NCI-H1092 treated with DMSO at 0.1 percent for 48 hours (cell line): ENCODE measurements around the gene PAX8.

ENCODE experiments used
- DNase-seq: peaks from one replicate; lab custom pipeline; 2025; lab: John Stamatoyannopoulos, UW

The PAX8 gene

DNA sequence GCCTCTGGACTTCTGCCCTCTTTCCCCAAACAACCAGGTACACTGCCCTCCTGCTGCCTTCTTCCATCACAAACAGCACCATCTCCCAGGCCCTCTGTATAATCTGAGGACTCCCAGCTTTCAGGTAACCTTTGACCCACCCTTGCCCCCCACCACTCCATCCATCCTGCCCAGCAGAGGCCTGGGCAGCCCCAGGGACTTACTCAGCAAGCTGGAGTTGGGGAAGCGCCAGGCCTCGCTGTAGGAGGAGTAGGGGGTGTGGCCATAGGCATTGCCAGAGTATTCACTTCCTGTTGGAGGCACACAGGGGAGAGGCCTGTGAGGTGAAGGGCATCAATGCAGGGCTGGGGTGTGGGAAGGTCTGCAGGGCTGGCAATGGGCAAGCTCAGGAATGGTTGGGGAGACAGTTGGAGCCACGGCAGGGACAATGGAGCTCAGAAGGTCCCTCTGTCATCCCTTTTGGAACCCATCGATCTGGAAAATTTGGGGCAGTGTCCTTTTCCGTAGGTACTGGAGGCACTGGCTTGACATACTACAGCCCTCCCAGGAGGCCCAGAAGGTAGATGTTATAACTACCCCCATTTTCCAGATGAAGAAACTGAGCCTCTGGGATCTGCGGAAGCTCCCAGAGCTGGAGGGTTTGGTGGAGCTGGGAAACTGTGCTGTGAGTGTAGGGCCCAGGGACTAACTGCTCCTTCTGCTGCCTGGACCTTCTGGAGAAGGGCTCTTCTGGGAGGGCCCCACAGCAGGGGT, 58.7 kb downstream of the PAX8 start:
- no peak for DNase-seq

DNA sequence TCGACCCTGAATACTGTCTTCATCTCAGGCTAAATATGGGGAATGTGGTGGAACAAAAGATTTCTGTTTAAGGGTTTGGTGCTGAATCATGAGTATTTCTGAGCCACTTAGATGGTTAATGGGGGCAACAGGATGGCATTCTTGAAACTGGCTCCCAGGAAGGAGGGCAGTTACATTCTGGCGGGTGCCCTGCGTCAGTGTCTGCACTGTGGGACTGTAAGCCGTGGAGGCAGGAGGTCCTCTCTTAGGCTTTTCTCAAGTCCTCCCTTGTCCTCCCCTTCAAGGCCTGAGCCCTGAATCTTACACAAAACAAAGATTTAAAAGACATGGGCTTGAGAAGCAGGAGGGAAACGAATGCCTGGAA, 59.2 kb downstream of the PAX8 start:
- no peak for DNase-seq

DNA sequence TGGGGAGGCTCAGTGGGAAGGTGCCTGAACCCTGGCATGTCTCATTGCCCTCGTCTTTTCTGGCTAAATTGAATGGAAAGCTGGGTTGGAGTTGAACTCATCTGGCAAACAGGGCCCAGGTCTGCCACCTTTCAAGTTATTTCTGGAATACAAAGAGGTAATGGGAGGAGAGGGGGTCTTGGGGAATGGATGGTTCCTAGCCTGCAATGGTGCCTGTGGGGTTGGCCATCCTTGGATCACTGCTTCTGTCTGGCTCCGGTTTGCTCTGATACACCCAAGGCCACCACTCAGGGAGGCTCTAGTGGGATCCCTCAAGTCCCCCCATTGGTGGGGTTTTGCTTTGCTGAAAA, 59.7 kb downstream of the PAX8 start:
- no peak for DNase-seq

DNA sequence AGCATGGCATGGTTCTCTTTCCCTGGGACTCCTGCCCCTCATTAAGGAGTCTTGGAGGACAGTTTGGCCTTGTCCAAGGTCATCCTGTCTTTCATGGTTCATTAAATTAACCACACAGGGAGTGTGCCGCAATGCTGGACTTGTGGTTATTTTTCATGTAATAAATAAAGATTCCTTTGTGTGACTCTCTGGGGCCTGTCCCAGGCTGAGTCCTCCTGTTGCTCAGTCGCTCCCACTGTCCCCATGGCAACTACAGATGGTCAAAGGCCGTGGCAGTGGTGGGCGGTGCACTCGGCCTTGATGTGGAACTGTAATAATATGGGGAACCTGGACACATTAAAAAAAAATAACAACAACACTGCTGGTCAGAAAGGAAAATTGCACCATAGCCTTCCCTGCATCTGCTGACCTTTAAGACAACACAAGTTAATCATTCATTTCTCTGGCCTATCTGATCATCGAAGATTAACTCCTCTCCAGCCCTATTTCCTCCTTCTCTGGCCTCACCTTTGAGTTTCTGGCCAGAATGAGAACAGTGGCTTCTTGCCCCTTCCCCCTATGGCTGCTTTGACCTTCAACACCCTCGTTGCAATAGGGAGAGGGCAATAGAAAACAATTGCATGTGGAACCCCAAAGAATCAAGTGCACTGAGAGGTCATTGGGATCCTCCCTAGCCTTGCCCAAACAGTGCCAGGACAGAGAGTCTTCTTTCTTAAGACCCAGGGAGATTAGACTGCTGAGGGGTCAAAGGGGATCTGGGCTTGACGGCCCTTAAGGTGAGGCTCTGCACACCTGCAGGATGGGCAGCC, 60.2 kb downstream of the PAX8 start:
- DNase-seq: no peak

DNA sequence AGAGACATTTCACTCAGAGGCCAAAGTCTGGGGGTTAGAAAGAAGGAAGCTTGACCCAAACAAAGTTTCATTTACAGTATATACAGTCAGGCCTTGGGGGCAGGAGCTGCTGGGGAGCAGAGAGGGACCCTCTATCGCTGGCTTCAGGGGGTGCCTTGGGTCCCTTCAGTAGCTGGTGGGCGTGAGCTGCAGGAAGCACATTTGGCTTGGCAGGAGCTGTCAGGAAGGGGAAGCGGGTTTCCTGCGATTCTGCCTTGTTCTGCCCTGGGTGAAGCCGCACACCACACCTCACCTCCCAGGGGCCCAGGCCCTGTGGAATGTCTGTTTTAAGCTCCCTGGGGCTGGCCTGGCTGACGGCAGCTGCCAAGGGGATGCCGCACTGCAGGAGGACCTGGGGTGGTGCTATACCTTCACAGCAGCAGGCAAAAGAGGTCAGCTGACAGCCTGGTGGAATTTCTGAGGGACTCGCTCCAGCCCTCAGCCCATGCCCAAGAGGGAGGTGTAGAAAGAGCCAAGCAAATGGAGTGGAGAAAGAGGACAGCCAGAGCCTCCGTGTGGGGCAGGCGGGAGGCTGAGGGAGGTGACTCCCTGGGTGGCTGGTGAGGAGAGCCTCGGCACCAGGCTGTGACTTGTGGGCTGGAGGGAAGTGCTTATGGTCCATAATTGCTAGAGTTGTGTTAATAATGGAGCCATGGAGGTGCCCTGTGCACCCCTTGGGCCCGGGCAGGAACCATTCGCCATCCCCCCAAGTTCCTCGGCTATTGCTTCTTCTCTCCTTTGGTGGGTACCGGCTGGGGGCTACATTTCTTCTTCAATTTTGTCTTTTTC, 61.1 kb downstream of the PAX8 start:
- no peak for DNase-seq

DNA sequence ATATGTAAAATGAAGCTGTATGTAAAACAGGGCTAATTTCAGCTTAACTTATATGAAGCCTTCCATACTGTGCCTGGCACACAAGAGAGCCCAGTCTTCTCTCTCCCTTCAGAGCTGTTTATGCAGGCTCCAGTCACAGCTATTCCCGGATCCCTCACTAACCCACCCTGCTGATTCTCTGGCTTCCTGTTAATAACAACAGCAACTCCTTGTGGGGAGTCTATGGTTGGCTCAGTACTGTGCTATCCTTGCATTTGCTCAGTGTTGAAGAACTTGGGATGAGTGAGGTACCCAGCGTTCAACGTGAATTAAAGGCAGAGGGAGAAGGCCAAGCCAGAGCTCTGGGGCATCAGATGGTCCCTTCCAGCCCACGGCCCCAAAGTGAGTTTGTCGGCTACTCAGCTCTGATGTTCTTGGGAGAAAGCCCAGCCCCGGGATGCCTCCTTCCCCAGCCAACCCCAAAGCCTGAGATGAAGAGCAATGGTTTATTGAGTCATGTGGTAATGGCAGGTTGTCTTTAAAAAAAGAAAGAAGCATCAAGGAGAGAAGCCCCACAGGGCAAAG, 61.7 kb downstream of the PAX8 start:
- no peak for DNase-seq

DNA sequence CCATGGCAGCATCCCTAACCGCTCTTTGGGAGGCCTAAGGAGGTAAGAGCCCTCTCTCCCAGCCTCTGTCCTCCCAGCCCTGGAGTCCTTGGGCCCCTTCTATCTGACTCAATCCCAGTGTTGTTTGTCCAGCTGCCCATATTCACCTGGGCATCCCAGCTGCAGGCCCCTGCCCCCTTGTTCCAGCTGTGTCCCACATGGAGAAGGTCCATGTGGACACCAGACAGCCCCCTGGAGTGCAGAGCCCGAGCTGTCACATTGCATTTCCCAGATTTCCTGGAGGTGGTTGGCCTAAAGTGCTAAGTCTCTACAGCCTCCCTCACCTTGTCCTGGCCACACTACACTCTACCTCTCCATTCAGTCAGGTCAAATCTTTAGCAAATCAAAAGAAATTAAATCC, 62.4 kb downstream of the PAX8 start:
- no peak for DNase-seq

DNA sequence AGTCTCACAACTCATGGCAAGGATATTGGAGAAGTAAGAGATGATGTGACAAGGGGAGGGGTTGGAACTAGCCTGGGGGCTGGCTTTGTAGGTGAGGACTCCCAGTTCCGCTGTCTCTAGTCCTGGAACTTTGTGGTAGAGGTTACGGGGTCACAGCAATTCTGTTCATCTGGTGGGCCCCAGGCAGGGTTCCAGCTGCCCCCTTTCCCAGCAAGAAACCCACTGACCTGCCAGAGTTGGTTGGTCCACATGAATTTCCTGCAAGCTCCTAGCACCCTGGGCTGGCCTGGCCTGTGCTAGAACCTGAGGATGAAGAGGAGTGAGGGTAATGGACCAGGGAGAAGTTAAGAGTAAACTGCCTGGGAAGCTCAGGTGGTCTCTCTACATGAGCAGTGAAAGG, 63.7 kb downstream of the PAX8 start:
- DNase-seq: no peak

DNA sequence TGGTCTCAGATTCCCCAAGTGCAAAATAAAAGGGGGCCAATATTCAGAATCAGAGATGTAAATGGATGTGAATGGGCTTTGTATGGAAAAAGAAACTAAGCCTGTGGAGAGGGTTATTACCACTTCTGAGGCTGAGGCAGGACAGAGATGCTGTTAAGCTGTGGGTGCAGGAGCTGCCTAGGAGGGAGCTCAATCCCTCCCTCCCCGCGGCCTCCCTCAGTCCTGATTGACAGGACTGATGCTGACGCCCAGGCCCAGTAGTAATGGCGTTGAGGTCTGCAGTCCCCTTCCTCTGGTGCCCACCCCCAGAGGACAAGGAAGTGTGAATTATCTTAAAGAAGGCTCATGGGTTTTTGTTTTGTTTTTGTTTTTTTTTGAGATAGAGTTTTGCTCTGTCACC, 64.6 kb downstream of the PAX8 start:
- no peak for DNase-seq

DNA sequence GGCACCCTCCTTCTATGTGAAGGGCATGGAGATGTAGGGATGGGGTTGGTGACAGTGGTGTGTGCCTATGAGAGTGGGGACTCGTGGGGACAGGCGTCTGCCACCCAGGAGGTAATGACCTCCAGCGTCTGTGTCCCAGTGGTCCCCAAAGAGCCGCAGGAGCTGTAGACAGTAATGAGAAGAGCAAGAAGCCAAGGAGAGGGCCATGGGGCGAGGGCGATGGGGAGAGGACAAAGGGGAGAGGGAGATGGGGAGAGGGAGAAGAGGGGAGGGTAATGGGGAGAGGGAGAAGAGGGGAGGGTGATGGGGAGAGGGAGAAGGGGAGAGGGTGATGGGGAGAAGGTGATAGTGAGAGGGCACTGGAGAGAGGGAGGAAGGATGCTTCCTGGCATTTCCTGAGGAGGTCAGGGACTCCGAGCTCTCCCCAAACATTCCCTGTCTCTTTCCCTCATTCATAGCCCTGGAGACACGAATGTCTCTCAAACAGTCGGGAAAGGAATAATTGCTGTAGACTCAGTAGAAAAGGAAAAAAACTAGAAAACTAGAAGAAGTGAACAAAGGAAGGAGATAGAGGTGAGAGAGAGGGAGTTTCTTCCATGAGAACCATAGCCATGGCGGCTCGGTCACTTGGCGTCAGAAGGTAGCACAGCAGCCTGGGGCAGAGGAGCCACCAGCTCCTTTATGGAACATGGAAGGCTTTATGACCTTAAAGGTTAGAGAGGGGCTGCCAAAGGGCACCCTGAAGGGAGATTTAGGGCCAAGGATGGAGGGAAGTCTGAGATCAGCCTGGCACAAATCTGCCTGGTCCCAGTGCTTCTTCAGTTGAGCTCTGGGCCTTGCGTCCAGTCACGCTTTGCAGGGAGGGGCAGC, 65.4 kb downstream of the PAX8 start:
- DNase-seq: no peak

DNA sequence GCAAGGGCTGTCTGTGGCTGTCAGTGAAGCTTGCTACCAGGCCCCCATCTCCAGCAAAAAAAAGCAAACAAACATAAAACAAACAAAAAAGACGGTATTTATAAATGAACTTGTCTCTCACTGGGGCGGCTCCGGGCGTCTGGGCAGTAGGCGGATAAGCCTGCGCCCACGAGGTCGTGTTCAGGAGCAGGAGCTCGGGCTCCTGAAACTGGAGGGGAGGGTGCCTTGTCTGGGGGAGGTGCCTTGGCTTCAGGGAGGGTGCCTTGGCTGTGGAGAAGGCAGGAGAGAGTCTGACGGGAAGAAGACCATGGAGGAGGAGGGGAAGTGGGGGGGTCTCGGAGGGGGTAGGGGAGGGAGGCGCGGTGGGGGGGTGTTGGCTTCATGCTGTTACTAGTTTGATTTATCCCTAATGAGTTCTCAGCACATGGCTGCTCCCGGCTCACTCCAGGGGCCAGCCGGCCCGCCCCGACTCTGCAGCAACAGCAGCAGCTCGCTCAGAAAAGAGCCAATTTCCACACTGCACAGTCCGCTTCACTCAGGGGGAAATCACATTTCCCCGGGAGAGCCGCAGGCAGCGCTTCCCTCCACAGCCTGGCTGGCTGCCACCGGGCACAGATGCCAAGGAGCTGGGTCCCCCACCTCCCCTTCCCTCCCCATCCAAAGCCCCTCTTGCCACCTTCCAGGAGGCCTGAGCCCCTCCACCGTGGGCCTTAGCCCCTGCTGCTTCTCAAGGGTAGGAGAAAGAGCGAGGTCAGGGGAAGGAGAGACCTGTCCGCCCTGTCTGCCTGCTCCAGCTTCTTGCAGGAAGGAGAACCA, 66.3 kb downstream of the PAX8 start:
- peak; percentile 53 for DNase-seq

DNA sequence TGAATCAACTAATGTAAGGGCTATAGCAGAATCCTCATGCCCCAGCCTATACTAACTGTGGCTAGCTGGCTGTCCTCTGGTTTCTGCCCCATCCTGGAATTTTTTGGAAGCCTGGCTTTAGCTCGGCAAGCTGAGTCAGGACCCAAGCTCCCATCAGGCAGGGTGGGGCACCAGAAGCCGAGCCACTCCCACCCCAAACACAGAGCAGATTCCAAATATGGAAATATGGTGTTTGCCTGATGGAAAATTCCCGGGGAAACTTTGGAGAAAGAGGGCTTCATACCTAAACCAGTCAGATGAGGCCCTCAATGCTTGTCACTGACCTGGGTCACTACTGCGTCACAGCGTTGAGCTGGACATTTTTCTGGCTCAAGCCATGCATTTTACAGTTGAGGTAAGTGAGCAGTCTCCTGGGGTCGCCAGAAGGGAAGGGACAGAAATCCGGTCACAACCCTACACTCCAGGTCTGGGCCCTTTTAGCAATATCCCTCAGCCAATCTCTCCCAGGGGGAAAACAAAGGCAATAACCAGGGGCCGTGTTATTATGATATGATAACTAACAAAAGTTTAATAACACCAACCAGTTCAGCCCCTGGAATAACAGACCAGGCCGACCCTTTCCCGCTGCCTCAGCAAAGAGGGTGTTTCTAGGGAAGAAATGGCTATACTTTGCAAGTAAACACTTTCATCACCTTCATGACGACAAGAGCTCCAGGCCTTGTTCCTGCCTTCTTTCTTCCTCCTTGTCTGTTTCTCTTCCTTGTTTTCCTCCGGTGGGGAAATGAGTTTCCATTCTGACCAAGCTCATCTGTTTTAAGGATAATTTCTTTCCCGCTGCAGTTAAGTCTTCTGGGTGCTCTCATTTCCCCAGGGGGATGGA, 67.3 kb downstream of the PAX8 start:
- DNase-seq: no peak

DNA sequence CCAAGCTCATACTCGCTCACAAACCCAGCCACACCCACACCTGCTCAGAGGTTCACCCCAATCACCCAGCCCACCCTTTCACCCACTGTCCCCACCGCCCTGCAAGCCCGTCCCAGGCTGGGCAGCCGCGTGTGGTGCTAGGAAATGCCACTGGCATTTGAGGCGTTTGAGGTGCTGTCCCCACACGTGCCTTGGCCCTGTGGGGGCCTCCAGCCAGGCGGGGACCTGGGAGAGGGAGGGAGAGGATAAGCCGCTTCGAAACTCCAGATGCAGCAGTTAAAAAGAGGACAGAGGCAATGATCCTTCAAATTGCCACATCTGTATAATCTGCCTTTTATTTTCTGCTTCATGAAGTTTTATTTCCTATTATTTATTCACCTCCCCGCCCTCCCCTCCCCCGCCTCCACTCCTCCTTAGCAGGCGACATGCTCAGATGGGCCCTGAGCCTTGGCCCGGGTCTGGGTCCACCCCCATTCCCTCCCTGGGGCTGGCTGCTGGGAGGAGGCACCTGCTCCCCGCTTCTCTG, 69.0 kb downstream of the PAX8 start:
- no peak for DNase-seq

DNA sequence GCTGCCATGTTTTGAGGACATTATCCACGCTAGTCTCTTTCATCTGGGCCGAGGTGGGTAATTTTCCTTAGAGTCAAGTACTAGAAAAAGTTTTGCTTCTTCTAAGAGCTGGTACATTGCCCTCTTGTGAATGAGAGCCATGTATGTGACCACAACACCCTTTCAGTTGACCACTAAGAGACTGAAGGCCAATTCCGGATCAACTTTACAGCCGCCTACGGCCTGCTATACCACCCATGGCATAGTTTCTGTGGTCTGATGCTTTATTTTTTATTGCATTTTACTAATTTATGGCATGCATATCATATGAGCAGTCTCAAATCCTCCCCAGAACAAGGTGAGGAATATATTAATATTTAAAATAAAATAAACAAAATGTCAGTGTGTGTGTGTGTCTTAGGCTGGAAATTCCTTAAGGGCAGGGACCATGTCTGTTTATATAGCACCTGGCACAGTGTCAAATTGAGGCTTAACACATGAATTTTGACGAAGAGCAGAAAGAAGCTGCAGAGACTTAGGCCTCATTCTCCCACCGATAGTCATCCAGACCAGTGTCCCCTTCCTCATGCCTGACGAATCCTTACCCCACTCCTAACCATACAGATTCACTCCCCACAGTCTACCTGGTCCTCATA, 69.6 kb downstream of the PAX8 start:
- DNase-seq: no peak

DNA sequence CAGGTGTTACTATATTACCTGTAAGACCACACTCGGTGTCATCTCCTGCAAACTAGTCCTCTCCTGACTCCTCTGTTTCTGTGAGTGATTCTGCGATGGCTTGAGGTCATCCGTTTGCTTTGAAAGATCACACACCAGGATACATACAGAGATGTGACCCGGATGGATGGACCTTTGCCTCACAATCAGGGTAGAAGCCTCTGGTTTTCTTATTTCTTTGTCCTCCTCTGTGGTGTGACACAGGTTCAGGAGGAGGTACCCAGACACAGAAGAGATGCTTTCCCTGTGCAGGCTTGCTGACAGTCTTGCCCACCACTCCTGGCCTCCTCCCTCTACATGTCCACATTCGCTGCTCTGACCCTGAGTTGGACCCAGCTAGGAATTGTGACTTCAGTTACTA, 70.3 kb downstream of the PAX8 start:
- no peak for DNase-seq

DNA sequence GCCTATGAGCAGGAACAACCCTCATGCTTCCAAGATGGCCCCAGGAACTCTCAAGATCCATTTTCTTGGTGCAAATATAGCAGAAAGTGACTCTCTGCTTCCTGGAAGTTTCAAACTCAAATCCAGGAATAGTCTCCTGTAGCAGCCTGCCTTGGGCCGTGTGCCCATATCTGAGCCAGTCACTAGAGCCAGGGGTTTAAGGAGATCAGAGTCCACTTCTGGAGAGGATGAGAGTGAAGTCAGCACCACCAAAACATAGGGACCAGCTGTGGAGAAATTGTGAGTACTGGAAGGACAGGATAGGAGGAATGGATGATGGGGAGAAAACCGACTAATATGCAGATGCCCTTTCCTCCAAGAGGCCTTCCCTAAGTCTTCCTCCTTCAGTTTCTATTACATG, 71.7 kb downstream of the PAX8 start:
- no peak for DNase-seq

DNA sequence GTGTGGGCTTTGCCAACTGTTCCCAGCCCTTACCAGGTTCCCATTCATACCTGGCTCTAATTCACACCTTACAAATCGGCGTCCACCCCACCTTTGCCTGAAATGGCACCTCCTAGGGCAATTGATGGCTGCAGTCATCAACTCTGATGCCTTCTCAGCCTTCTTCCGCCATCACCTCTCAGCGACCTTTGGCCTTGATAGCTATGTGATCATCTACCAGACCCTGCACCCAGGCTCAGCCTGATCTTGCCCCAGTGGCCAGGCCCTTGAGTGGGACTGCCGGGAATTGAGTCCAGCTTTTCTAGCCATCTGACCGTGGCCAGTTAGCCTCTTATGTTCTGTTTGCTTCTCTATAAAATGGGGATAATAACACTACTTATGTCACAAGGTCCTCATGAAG, 72.5 kb downstream of the PAX8 start:
- no peak for DNase-seq

DNA sequence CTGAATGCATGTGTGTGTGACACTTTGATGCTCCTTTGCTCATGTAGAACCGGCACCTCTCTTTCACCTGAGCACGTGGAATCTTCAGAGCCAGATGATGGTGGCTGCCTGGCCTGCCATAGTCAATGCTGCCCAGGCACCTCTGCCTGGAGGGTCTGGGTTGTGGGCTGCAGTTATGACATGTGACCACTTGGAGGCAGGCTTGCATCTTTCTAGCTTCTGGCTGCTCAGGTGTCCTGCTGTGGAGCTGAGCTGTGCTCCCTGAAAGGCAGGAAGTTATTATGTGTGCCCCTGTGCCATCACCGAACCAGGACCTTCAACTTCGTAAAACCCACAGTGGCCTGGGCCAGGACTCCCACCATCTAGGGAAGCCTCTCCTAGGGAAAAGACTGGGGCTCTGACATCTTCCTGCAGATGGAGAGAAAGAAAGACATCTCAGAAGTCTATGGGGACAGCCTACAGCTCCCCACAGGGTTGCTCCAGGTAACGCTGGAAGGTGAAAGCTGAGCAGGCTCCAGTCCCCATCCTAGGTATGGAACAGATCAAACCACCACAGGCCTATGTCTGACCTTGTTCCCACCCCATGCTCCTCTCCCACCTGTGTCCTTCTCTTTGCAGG, 74.7 kb downstream of the PAX8 start:
- peak; percentile 55 for DNase-seq

DNA sequence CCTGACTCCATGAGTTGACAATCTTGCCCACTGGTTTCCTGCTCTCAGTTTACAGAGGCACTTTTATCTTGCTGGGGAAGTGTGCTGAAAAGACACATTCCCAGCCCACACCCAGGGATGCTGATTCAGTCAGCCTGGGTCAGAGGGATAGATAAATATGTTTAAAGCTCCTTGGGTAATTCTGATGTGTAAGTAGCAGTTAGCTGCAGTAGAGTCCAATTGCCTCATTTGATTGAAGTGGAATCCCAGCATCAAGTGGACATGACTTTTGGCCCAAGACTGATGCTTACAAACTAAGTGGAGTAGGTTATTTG, 75.5 kb downstream of the PAX8 start:
- no peak for DNase-seq
